Fibroblast of lung (primary cell): Measurements from ENCODE around the gene PGAM1.

Experiments
- EZH2 ChIP-seq: IDR thresholded peaks from 2 replicates; pipeline ENCODE4 v1.5.1; 2012; ENCODE audit warnings: low read length, control low read depth, mild to moderate bottlenecking; ENCODE audit errors: missing control alignments
- TF ChIP-seq, protein P1 (sequence below), 2 donors: IDR thresholded peaks in 1 of 2; conservative IDR thresholded peaks in 1 of 2; 1 replicate in 1 of 2; 2 replicates in 1 of 2; pipeline ENCODE4 v1.5.1; 2011 to 2012; ENCODE audit warnings: low read length in 2 of 2, control low read depth in 1 of 2, inconsistent platforms in 1 of 2, low read depth in 1 of 2, mild to moderate bottlenecking in 1 of 2

GRCh38 chr10:97385565-97385964 lies 40.4 kb upstream of the PGAM1 start:
- TF ChIP-seq, protein P1, sequence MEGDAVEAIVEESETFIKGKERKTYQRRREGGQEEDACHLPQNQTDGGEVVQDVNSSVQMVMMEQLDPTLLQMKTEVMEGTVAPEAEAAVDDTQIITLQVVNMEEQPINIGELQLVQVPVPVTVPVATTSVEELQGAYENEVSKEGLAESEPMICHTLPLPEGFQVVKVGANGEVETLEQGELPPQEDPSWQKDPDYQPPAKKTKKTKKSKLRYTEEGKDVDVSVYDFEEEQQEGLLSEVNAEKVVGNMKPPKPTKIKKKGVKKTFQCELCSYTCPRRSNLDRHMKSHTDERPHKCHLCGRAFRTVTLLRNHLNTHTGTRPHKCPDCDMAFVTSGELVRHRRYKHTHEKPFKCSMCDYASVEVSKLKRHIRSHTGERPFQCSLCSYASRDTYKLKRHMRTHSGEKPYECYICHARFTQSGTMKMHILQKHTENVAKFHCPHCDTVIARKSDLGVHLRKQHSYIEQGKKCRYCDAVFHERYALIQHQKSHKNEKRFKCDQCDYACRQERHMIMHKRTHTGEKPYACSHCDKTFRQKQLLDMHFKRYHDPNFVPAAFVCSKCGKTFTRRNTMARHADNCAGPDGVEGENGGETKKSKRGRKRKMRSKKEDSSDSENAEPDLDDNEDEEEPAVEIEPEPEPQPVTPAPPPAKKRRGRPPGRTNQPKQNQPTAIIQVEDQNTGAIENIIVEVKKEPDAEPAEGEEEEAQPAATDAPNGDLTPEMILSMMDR (conservative IDR thresholded peaks at IDR 0.05 in 1 of 2, IDR thresholded peaks at IDR 0.05 in 1 of 2; ENCODE audit: low read depth in 1 of 2, low read length in 2 of 2) = no peak
- TF ChIP-seq EZH2 = no peak
